H1 (cell line): ENCODE results near the gene PPARA. TPM values are rescaled to one million over a fixed set of nuclear protein-coding genes. Genes with fewer than 3 reads are reported as not detected.

ENCODE experiments used
- BCL11A ChIP-seq, 2 experiments: IDR thresholded peaks; one replicate each; pipeline ENCODE4 v1.6.1; 2011; ENCODE audit warnings: low read depth in 2 of 2, low read length in 2 of 2, mild to moderate bottlenecking in 2 of 2
- EP300 ChIP-seq, 2 experiments: IDR thresholded peaks; 1 replicate in 1 of 2; 2 replicates in 1 of 2; pipeline ENCODE4 v1.6.1; 2011 to 2012; ENCODE audit warnings: low read depth in 2 of 2, low read length in 2 of 2, mild to moderate bottlenecking in 2 of 2, borderline replicate concordance in 1 of 2, inconsistent platforms in 1 of 2, moderate library complexity in 1 of 2
- HDAC6 ChIP-seq: IDR thresholded peaks from one replicate; pipeline ENCODE4 v1.7.1; 2012; ENCODE audit warnings: low read depth, mild to moderate bottlenecking, inconsistent platforms, low read length, moderate library complexity
- POLR2AphosphoS5 ChIP-seq: IDR thresholded peaks from 2 replicates; pipeline ENCODE4 v1.6.1; 2011; ENCODE audit warnings: low read depth, low read length
- RXRA ChIP-seq: IDR thresholded peaks from 2 replicates; pipeline ENCODE4 v1.6.1; 2011; ENCODE audit warnings: low read depth, mild to moderate bottlenecking, low read length, moderate library complexity; ENCODE audit not compliant: insufficient read depth
- polyA plus RNA-seq, 7 experiments: library from polyadenylated mRNA; depleted of rRNA in 3 of 7; stranded (reverse) in 5 of 7; unstranded in 2 of 7; fragments of >200 nt in 5 of 7; fragments of 200-250 nt in 2 of 7; gene quantifications; 1 replicate in 5 of 7; 2 replicates in 1 of 7; 4 replicates in 1 of 7; pipeline versions ENCODE4 v1.2.1 to v1.2.3, GENCODE V29; 2011 to 2013; ENCODE audit warnings: missing spikeins in 2 of 7, mixed read lengths in 2 of 7
- total RNA-seq: library from RNA; stranded (reverse); fragmentation: NEBNext Ultra II Directional; extraction: Animal tissue kit (Norgen Biotek cat#: 25700); gene quantifications from 2 replicates; pipeline ENCODE4 v1.2.1, GENCODE V29; 2021

Gene PPARA
- total and polyA plus RNA-seq, 2 of the 8 experiments (the other 6 are each of a cell fraction or from before 2014, with no cell fraction given) = 3.1 to 8.2 TPM

DNA sequence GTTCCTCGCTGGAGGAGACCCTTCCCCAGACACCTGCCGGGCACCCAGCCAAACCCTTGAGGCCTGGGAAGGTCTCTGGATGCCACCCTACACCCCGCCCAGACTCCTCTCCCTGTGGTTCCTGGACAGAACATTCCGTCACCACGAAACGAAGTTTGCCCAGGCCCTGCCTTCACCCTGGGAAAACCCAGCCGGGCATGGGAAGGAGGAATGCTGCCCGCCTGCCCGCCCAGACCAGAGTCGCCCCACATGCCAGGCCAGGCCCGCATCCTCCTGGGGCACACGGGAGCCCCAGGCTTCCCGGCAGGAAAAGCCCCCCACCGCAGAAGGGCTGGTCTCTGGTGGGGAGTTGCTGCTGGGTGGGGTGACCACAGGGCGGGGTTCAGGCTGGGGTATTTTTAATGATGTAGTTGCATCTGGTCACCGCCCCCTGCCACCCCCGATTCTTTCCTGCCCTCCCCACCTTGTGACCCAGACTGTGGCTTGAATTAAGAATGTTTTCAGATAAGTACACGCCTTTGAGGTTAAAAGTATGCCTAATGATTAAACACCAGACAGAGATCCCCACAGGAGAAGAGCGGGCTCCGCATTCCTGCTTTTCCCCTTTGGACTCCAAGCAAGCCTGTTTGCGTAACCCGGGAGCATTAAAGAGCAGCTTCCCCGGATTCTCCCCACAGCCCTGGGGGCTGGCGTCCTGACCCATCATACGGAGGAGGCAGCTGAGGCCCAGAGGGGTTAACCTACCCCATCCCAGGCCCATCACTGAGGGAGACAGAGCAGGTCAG is 44.6 kb upstream of the PPARA start (continued):
- no peak for TF ChIP-seq BCL11A (IDR thresholded peaks at IDR 0.05; ENCODE audit: low read depth in 2 of 2, low read length in 2 of 2)
- TF ChIP-seq RXRA = no peak
- no peak for TF ChIP-seq POLR2AphosphoS5
- no peak for TF ChIP-seq EP300 (IDR thresholded peaks at IDR 0.05; ENCODE audit: borderline replicate concordance in 1 of 2, low read depth in 2 of 2, low read length in 2 of 2)
- TF ChIP-seq HDAC6 = no peak
- TF ChIP-seq, all 59 proteins: peak for 0
